Spleen (tissue), 11 donors: ENCODE measurements around the gene OTOG. TPM values are rescaled to one million over a fixed set of nuclear protein-coding genes. Genes with fewer than 3 reads are reported as not detected.
A peak's percentile ranks its signal among the peaks of the same experiment; 100 is the strongest.

Source experiments
- DNase-seq: peaks from one replicate; pipeline ENCODE4 v3.0.0-alpha.2; 2020
- H3K27ac ChIP-seq, 8 donors: fragments of 200-600 bp; sonication (generic) in 7 of 8; 1 replicate in 4 of 8; 2 replicates in 4 of 8; pipeline versions ENCODE4 v1.5.0 to v1.8.0; 2016 to 2021; ENCODE audit warnings: inconsistent platforms in 4 of 8, mild to moderate bottlenecking in 4 of 8, moderate library complexity in 1 of 8
- H3K27me3 ChIP-seq, 7 donors: fragments of 200-600 bp; sonication (generic) in 6 of 7; replicated peaks in 1 of 7; 1 replicate in 4 of 7; 2 replicates in 3 of 7; pipeline versions ENCODE4 v1.5.0 to v1.8.0; 2016 to 2021; ENCODE audit warnings: inconsistent platforms in 3 of 7, mild to moderate bottlenecking in 1 of 7
- H3K36me3 ChIP-seq, 6 donors: fragments of 200-600 bp; sonication (generic) in 5 of 6; 1 replicate in 4 of 6; 2 replicates in 2 of 6; pipeline versions ENCODE4 v1.5.0 to v1.8.0; 2016 to 2021; ENCODE audit warnings: inconsistent platforms in 2 of 6
- H3K4me1 ChIP-seq, 6 donors: fragments of 200-600 bp; sonication (generic) in 5 of 6; 1 replicate in 3 of 6; 2 replicates in 3 of 6; pipeline versions ENCODE4 v1.5.0 to v1.8.0; 2016 to 2021; ENCODE audit warnings: inconsistent platforms in 3 of 6
- H3K4me3 ChIP-seq, 8 donors: fragments of 200-600 bp; sonication (generic) in 7 of 8; 1 replicate in 4 of 8; 2 replicates in 4 of 8; pipeline versions ENCODE4 v1.5.0 to v1.8.0; 2016 to 2021; ENCODE audit warnings: inconsistent platforms in 4 of 8, mild to moderate bottlenecking in 4 of 8, moderate library complexity in 2 of 8
- H3K9me3 ChIP-seq, 8 donors: fragments of 200-600 bp; sonication (generic) in 7 of 8; 1 replicate in 4 of 8; 2 replicates in 4 of 8; pipeline versions ENCODE4 v1.5.0 to v1.8.0; 2016 to 2021; ENCODE audit warnings: inconsistent platforms in 4 of 8
- POLR2A ChIP-seq, 3 donors: fragments of 450-650 bp; IDR thresholded peaks; one replicate each; pipeline ENCODE4 v1.5.1; 2017; ENCODE audit warnings: antibody characterized with exemption in 3 of 3, mild to moderate bottlenecking in 1 of 3
- POLR2AphosphoS5 ChIP-seq, 3 donors: sonication (generic); formaldehyde crosslinking; IDR thresholded peaks; one replicate each; pipeline ENCODE4 v1.5.1; 2017; ENCODE audit warnings: antibody characterized with exemption in 3 of 3
- WGBS, 5 donors: extraction: QIAGEN DNeasy Blood & Tissue Kit in 3 of 5; methylation state at CpG; one replicate each; pipeline versions ENCODE4 v1.1.5 to v1.1.7; 2013 to 2018; 5-methylcytosine and 5-hydroxymethylcytosine counted together
- intact Hi-C: fragments of 100-400 bp; cut with DNase I; formaldehyde crosslinking; loops from one replicate; pipeline ENCODE4 v1.15.0; 2023; ENCODE audit warnings: low total_unique reads
- polyA plus RNA-seq, 3 donors: library from polyadenylated mRNA; stranded (reverse); fragments of 200-250 nt; gene quantifications; one replicate each; pipeline ENCODE4 v1.2.1, GENCODE V29; 2013
- total RNA-seq, 7 donors: library from RNA; depleted of rRNA in 3 of 7; stranded (reverse); fragments of >200 nt in 3 of 7; fragmentation: NEBNext Ultra II Directional in 4 of 7; extraction: Animal tissue kit (Norgen Biotek cat#: 25700) in 4 of 7; gene quantifications; one replicate each; pipeline versions ENCODE4 v1.1.0 to v1.2.1, GENCODE V29; 2016 to 2021
- TF ChIP-seq, protein P1 (sequence below), 11 experiments: fragments of 200-600 bp in 7 of 11; fragments of 450-650 bp in 4 of 11; sonication (generic) in 4 of 11; IDR thresholded peaks in 8 of 11; conservative IDR thresholded peaks in 3 of 11; 1 replicate in 7 of 11; 2 replicates in 4 of 11; pipeline versions ENCODE4 v1.4.0 to v1.8.0; 2016 to 2021; ENCODE audit warnings: antibody characterized with exemption in 11 of 11, inconsistent platforms in 4 of 11, mild to moderate bottlenecking in 1 of 11
- donor health status: healthy with polysubstance abuse.
- donor health status: DM: no; HTN: no; CAD: no; lungs with moderate emphysema.
- donor health status: DM: no; HTN: no; CAD: no.
- donor health status: Bipolar disorder and iron deficiency.
- donor health status: healthy.
- donor health status: DM: no; HTN: no; CAD: no.
- donor health status: DM: yes; HTN: yes; CAD: no.

OTOG gene
- total and polyA plus RNA-seq, 10 donors, result not detected

DNA sequence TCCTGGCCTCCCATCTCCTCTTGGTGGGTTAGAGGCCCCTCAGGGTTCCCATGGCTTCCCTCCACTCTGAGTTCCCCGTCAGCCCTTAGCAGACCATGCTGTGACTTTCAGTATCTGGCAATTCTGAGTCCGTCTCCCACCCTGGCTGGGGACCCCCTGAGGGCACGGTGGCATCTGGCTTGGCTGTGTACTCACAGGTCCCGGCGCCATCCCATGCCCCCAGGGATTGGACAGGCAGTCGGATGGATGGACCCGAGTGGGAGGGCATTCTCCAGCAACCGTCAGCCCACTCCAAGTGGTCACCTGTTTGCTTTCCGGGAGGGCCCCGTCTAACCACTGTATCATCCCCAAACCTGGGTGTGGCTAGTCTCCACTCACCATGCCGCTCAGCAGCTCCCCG, 46.4 kb upstream of the OTOG start:
- no peak for TF ChIP-seq POLR2A (IDR thresholded peaks at IDR 0.05)
- no peak for TF ChIP-seq POLR2AphosphoS5 (IDR thresholded peaks at IDR 0.05)
- TF ChIP-seq, protein P1, sequence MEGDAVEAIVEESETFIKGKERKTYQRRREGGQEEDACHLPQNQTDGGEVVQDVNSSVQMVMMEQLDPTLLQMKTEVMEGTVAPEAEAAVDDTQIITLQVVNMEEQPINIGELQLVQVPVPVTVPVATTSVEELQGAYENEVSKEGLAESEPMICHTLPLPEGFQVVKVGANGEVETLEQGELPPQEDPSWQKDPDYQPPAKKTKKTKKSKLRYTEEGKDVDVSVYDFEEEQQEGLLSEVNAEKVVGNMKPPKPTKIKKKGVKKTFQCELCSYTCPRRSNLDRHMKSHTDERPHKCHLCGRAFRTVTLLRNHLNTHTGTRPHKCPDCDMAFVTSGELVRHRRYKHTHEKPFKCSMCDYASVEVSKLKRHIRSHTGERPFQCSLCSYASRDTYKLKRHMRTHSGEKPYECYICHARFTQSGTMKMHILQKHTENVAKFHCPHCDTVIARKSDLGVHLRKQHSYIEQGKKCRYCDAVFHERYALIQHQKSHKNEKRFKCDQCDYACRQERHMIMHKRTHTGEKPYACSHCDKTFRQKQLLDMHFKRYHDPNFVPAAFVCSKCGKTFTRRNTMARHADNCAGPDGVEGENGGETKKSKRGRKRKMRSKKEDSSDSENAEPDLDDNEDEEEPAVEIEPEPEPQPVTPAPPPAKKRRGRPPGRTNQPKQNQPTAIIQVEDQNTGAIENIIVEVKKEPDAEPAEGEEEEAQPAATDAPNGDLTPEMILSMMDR (IDR thresholded peaks at IDR 0.05 in 8 of 11, conservative IDR thresholded peaks at IDR 0.05 in 3 of 11), result no peak
- Histone ChIP-seq H3K9me3 (no peaks in the 10 kb centered on the region), H3K4me3 (no peak overlapping the region), H3K27me3 (peaks cover 0 to 6% (median 0%) of the 10 kb centered on the region in 7 donors), H3K4me1 (no peaks in the 10 kb centered on the region), H3K36me3 (no peaks in the 10 kb centered on the region), H3K27ac (no peak overlapping the region)
- no peak for DNase-seq
- intact Hi-C loops, result no loop called here
- 89 to 96% (median 93%) methylated on average over 6 to 12 of the region's 12 CpGs for WGBS, 5 donors

GRCh38 chr11:17502630-17503029, 44.4 kb upstream of the OTOG start:
- H3K9me3 ChIP-seq, result no peaks in the 10 kb centered on the region
- TF ChIP-seq, protein P1 (IDR thresholded peaks at IDR 0.05 in 8 of 11, conservative IDR thresholded peaks at IDR 0.05 in 3 of 11), result no peak
- TF ChIP-seq POLR2A (IDR thresholded peaks at IDR 0.05) (no peak), POLR2AphosphoS5 (IDR thresholded peaks at IDR 0.05) (no peak)
- H3K4me1 ChIP-seq, result peaks cover 0 to 2% (median 0%) of the 10 kb centered on the region in 6 donors
- no peak overlapping the region for H3K27ac ChIP-seq
- DNase-seq, result no peak
- WGBS, 5 donors, result 69 to 92% (median 87%) methylated on average over 3 to 4 of the region's 4 CpGs
- no peak overlapping the region for H3K4me3 ChIP-seq
- H3K36me3 ChIP-seq, result no peaks in the 10 kb centered on the region
- peaks cover 0 to 6% (median 0%) of the 10 kb centered on the region in 7 donors for H3K27me3 ChIP-seq
- intact Hi-C loops, result loop anchor here (2.0 kb wide), 1 partner anchor 118 kb away; no protein-coding TSS in a partner anchor

DNA sequence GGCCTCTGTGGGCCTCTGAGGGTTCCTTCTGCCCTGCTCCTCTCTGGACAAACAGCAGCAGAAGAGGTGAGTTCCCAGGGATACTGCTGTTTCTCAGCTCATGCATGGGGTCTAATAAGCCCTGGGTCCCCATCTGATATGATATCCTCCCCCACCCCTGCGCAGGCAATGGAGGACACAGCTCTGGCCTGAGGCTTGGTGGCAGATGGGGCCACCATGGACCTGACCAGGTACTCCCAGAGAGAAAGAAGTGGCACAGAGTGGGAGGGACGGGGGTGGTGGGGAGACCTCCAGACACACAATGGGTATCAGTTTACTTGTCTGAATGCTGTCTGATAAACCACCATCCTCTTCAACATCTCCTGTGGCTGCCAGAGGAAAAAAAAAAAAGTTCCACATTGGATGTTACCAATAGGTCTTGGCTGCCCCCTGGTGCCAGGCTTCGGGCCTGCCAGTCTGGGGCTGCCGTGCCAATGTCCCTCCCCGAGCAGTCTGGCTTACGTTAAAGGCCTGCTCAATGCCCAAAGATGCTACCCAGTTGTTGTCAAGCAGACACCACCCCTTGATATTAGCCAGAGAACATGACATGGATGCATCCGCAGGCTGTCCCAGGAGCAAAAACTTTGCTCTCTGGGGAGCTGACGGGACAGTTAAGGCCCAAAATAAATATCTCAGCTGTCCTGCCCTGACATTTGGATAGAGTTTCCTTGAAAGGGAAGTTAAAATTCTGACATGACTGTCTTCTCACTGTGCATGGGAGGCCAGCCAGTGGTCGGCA, 42.5 kb upstream of the OTOG start:
- Histone ChIP-seq H3K9me3 (no peaks in the 10 kb centered on the region), H3K27ac (no peak overlapping the region), H3K36me3 (no peaks in the 10 kb centered on the region), H3K4me3 (no peak overlapping the region), H3K4me1 (peaks cover 0 to 17% (median 3%) of the 10 kb centered on the region in 6 donors), H3K27me3 (peaks cover 0 to 9% (median 0%) of the 10 kb centered on the region in 7 donors)
- peak; percentile 92 for DNase-seq
- WGBS, 5 donors, result 38 to 51% (median 40%) methylated on average over 9 of the region's 9 CpGs
- peak in 1 of 3 donors; percentile 32 for TF ChIP-seq POLR2AphosphoS5 (IDR thresholded peaks at IDR 0.05)
- TF ChIP-seq POLR2A (IDR thresholded peaks at IDR 0.05), result no peak
- TF ChIP-seq, protein P1 (IDR thresholded peaks at IDR 0.05 in 8 of 11, conservative IDR thresholded peaks at IDR 0.05 in 3 of 11), result peak; percentile 84 to 97 (median 94)
- intact Hi-C loops, result no loop called here

DNA sequence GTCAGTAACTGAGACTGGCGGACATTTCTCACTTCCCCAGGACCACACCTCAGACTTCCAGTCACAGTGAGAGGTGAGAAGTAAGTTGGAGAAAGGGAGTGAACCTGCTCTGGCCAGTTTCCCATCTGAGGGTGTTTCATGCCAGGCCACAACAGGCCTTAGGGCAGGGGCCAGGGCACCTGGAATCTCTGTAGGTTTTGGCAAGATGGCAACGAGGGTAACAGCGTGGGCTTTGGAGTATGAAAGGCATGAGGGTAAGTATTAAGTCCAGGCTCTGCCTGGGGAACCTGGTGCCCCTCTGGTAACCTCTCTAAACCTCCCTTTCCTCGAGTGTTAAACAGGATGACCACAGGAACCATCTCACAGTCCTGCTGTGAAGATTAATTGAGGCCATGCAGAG, 41.9 kb upstream of the OTOG start:
- no peak for TF ChIP-seq POLR2AphosphoS5 (IDR thresholded peaks at IDR 0.05)
- no peak for TF ChIP-seq POLR2A (IDR thresholded peaks at IDR 0.05)
- TF ChIP-seq, protein P1 (IDR thresholded peaks at IDR 0.05 in 8 of 11, conservative IDR thresholded peaks at IDR 0.05 in 3 of 11), result no peak
- DNase-seq, result no peak
- H3K4me3 ChIP-seq, result no peak overlapping the region
- H3K36me3 ChIP-seq, result no peaks in the 10 kb centered on the region
- no peak overlapping the region for H3K27ac ChIP-seq
- peaks cover 0 to 11% (median 0%) of the 10 kb centered on the region in 7 donors for H3K27me3 ChIP-seq
- peaks cover 0 to 23% (median 3%) of the 10 kb centered on the region in 6 donors for H3K4me1 ChIP-seq
- 60 to 84% (median 78%) methylated on average over 4 of the region's 4 CpGs for WGBS, 5 donors
- no peaks in the 10 kb centered on the region for H3K9me3 ChIP-seq
- intact Hi-C loops, result no loop called here
